Stomach (tissue), 4 donors: ENCODE results near the gene EPHB1.

ENCODE experiments used
- CTCF ChIP-seq, 7 experiments: fragments of 450-650 bp in 4 of 7; fragments of 200-600 bp in 3 of 7; sonication (generic) in 3 of 7; IDR thresholded peaks; one replicate each; pipeline ENCODE4 v1.5.1; 2016 to 2019; ENCODE audit warnings: antibody characterized with exemption in 7 of 7, control low read depth in 2 of 7, mild to moderate bottlenecking in 1 of 7
- POLR2AphosphoS5 ChIP-seq, 3 donors: sonication (generic); formaldehyde crosslinking; IDR thresholded peaks; one replicate each; pipeline ENCODE4 v1.6.1; 2016; ENCODE audit warnings: antibody characterized with exemption in 3 of 3

- TF ChIP-seq CTCF (IDR thresholded peaks at IDR 0.05) = no peak
- no peak for TF ChIP-seq POLR2AphosphoS5 (IDR thresholded peaks at IDR 0.05)
Observed at GRCh38 chr3:135197246-135197645, 402.2 kb downstream of the EPHB1 start.
